ENCODE data around the gene YEATS2. TPM values are rescaled to one million over a fixed set of nuclear protein-coding genes. Genes with fewer than 3 reads are reported as not detected.

YEATS2 gene
- polyA plus RNA-seq, 1 donor, result 22.2 TPM

GRCh38 chr3:183818041-183818620 is 120.5 kb downstream of the YEATS2 start:
- no peak overlapping the region for H3K27ac ChIP-seq (ENCODE audit: low read length)
- no CpG with 5 or more reads among the region's 14 CpGs for WGBS (ENCODE audit: insufficient coverage, low lambda C conversion rate)
- no peaks in the 10 kb centered on the region for H3K4me1 ChIP-seq (ENCODE audit: control insufficient read depth, insufficient read depth, low read length)
- no peak for DNase-seq
- H3K9me3 ChIP-seq (ENCODE audit: control insufficient read depth, low read depth, low read length), result no peaks in the 10 kb centered on the region
- H3K36me3 ChIP-seq (ENCODE audit: control insufficient read depth, insufficient read depth, low read length), result peaks cover 9% of the 10 kb centered on the region
- no peaks in the 10 kb centered on the region for H3K27me3 ChIP-seq (ENCODE audit: control insufficient read depth, insufficient read depth, low read length)
- no peak overlapping the region for H3K4me3 ChIP-seq (ENCODE audit: low read length)

DNA sequence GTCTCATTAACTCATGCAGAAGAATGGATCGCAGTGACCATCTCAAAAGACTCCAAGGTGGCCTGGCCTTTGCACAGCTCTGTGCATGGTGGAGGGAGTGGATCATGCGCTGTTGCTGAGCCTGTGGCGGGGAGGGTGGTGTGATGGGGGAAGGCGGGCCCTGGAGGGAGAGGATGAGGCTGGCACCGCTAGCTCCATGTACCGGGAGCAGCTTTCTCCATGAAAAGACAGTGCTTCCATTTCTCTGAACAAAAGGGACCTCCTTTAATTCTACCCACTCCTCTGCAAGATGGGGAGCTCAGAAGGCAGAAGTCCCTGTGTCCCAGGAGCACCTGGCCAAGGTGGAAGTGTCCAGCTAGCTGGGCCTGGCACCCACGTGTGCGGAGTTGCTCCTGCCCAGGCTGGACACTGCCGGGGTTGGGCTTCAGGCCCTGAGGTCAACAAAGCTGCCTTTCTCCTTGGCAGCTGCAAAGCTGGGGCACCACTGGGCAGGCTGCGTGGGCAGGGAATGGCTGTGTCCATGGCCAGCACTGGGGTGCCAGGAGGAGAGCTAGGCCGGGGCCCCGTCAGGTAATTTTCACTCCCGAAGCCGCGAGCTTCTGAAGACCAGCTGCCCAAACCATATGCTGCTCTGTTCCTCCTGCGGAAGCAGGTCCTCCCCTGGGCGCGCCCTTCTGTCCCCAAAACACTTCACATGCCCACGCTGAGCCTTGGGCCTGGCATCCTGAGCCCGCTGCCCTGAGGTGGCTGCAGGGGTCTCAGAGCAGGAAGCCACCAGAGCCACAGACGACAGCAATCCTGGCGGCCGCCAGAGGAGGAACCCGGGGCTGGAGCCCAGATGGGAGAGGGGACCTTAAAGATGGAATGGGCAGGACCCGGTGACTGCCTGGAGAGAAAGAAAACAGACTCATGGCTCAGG is 121.4 kb downstream of the YEATS2 start:
- no CpG with 5 or more reads among the region's 25 CpGs for WGBS (ENCODE audit: insufficient coverage, low lambda C conversion rate)
- Histone ChIP-seq H3K9me3 (ENCODE audit: control insufficient read depth, low read depth, low read length) (no peaks in the 10 kb centered on the region), H3K27ac (ENCODE audit: low read length) (no peak overlapping the region), H3K27me3 (ENCODE audit: control insufficient read depth, insufficient read depth, low read length) (no peaks in the 10 kb centered on the region), H3K36me3 (ENCODE audit: control insufficient read depth, insufficient read depth, low read length) (peaks cover 7% of the 10 kb centered on the region), H3K4me1 (ENCODE audit: control insufficient read depth, insufficient read depth, low read length) (no peaks in the 10 kb centered on the region), H3K4me3 (ENCODE audit: low read length) (no peak overlapping the region)
- no peak for DNase-seq

DNA sequence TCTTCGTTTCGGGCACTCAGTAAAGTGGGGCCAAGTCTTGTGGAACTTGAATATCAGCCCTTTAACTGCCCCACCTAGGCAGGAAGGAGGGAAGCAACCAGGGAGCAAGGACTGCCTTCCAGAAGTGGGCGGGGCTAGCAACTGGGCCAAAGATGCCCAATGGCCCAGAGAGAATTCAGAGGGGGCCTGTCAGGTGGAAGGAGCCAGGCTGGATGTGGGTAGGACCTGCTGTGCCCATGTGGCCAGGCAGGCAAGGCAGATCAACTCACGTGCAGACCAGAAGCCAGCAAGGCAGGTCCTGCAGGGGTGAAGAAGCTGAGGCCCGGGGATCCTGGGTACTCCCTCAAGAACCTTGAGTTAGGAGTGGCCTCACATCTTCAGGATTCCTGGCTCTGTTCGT is 122.2 kb downstream of the YEATS2 start:
- H3K9me3 ChIP-seq (ENCODE audit: control insufficient read depth, low read depth, low read length), result no peaks in the 10 kb centered on the region
- no peak overlapping the region for H3K27ac ChIP-seq (ENCODE audit: low read length)
- DNase-seq, result no peak
- H3K27me3 ChIP-seq (ENCODE audit: control insufficient read depth, insufficient read depth, low read length), result peaks cover 2% of the 10 kb centered on the region
- no peak overlapping the region for H3K4me3 ChIP-seq (ENCODE audit: low read length)
- H3K36me3 ChIP-seq (ENCODE audit: control insufficient read depth, insufficient read depth, low read length), result peaks cover 7% of the 10 kb centered on the region
- H3K4me1 ChIP-seq (ENCODE audit: control insufficient read depth, insufficient read depth, low read length), result peaks cover 3% of the 10 kb centered on the region
- no CpG with 5 or more reads among the region's 6 CpGs for WGBS (ENCODE audit: insufficient coverage, low lambda C conversion rate)

DNA sequence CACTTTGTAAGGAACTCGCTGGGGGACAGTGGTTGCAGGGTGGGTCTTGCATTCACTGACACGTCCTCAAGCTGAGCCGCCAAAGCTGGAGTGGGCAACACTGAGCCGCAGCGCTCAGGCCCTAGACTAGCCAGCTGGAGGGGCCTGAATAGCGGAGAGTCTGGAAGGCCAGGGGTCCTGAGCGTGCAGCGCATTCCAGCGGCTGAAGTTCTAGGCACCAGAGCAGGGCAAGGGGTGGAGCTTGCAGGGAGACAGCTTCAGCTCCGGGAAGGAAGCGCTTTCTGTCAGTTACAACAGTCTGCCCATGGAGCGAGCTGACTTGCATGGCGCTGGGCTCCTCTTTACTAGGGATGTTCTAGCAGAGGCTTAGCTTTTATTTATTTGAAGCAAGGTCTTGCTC is 125.0 kb downstream of the YEATS2 start:
- Histone ChIP-seq H3K9me3 (ENCODE audit: control insufficient read depth, low read depth, low read length) (no peaks in the 10 kb centered on the region), H3K4me1 (ENCODE audit: control insufficient read depth, insufficient read depth, low read length) (peaks cover 3% of the 10 kb centered on the region), H3K27me3 (ENCODE audit: control insufficient read depth, insufficient read depth, low read length) (peaks cover 2% of the 10 kb centered on the region), H3K36me3 (ENCODE audit: control insufficient read depth, insufficient read depth, low read length) (no peaks in the 10 kb centered on the region), H3K27ac (ENCODE audit: low read length) (no peak overlapping the region), H3K4me3 (ENCODE audit: low read length) (no peak overlapping the region)
- no peak for DNase-seq
- no CpG with 5 or more reads among the region's 13 CpGs for whole genome bisulfite sequencing (ENCODE audit: insufficient coverage, low lambda C conversion rate)

GRCh38 chr3:183823963-183824362 is 126.4 kb downstream of the YEATS2 start:
- Histone ChIP-seq H3K9me3 (ENCODE audit: control insufficient read depth, low read depth, low read length) (no peaks in the 10 kb centered on the region), H3K4me3 (ENCODE audit: low read length) (no peak overlapping the region), H3K27me3 (ENCODE audit: control insufficient read depth, insufficient read depth, low read length) (peaks cover 2% of the 10 kb centered on the region), H3K36me3 (ENCODE audit: control insufficient read depth, insufficient read depth, low read length) (peaks cover 8% of the 10 kb centered on the region), H3K27ac (ENCODE audit: low read length) (no peak overlapping the region), H3K4me1 (ENCODE audit: control insufficient read depth, insufficient read depth, low read length) (peaks cover 3% of the 10 kb centered on the region)
- no peak for DNase-seq
- no CpG with 5 or more reads among the region's 5 CpGs for WGBS (ENCODE audit: insufficient coverage, low lambda C conversion rate)

- peak in 1 of 2 donors; percentile 50 for DNase-seq
Measured at GRCh38 chr3:183824761-183825455, 127.3 kb downstream of the YEATS2 start.

DNA sequence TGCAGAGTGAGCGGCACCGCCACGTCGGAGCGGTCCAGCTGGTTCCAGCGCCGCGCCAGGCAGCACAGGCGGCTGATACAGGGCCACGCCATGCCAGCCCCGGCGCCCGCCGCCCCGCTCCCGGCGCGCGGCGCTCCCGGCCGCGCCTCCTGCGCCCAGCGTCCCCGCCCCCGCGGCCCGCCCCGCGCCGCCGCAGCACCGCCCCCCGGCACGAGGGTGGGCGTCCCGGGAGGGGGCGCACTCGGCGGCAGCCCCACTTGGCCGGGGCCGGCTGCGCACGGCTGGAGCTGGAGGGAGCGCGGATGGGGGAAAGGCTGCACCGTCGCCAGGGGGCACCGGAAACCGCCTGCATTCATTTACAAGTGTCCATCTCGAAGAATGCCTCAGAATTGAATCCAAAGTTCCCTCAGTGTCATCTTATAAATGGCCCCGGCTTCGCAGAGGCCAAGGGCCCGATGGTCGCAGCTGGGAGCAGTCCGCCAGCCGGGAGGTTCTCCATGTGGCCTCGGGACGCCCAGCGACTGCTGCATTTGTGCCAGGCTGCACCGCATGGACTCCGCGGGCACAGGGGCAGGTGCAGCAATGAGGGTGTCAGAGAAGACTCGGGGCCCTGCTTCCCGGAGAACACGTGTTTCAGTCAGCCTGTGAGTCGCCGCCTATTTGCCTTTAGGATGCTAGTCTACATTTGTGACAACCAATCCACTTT is 128.0 kb downstream of the YEATS2 start, which contains the start of gene MAP6D1:
MAP6D1 (minus strand) TSS at position 122 of the 706 bp plus-strand sequence; CDS start at position 92, 30 bp downstream.
- peaks cover 22% of the 10 kb centered on the region for H3K36me3 ChIP-seq (ENCODE audit: control insufficient read depth, insufficient read depth, low read length)
- WGBS (ENCODE audit: insufficient coverage, low lambda C conversion rate), result no CpG with 5 or more reads among the region's 69 CpGs
- H3K27ac ChIP-seq (ENCODE audit: low read length), result no peak within 1 kb of the TSS
- peak; percentile 25 to 71 for DNase-seq
- no peaks in the 10 kb centered on the region for H3K9me3 ChIP-seq (ENCODE audit: control insufficient read depth, low read depth, low read length)
- H3K4me3 ChIP-seq (ENCODE audit: low read length), result peak within 1 kb of the TSS; percentile 42
- H3K27me3 ChIP-seq (ENCODE audit: control insufficient read depth, insufficient read depth, low read length), result peaks cover 2% of the 10 kb centered on the region
- peaks cover 3% of the 10 kb centered on the region for H3K4me1 ChIP-seq (ENCODE audit: control insufficient read depth, insufficient read depth, low read length)

More at GRCh38 chr3:183824761-183825455, 127.3 kb downstream of the YEATS2 start:
- Histone ChIP-seq H3K27me3 (ENCODE audit: control insufficient read depth, insufficient read depth, low read length) (peaks cover 2% of the 10 kb centered on the region), H3K27ac (ENCODE audit: low read length) (no peak overlapping the region), H3K36me3 (ENCODE audit: control insufficient read depth, insufficient read depth, low read length) (peaks cover 16% of the 10 kb centered on the region), H3K9me3 (ENCODE audit: control insufficient read depth, low read depth, low read length) (no peaks in the 10 kb centered on the region), H3K4me3 (ENCODE audit: low read length) (peak overlapping the region; percentile 42), H3K4me1 (ENCODE audit: control insufficient read depth, insufficient read depth, low read length) (peaks cover 3% of the 10 kb centered on the region)
- WGBS (ENCODE audit: insufficient coverage, low lambda C conversion rate), result no CpG with 5 or more reads among the region's 88 CpGs

DNA sequence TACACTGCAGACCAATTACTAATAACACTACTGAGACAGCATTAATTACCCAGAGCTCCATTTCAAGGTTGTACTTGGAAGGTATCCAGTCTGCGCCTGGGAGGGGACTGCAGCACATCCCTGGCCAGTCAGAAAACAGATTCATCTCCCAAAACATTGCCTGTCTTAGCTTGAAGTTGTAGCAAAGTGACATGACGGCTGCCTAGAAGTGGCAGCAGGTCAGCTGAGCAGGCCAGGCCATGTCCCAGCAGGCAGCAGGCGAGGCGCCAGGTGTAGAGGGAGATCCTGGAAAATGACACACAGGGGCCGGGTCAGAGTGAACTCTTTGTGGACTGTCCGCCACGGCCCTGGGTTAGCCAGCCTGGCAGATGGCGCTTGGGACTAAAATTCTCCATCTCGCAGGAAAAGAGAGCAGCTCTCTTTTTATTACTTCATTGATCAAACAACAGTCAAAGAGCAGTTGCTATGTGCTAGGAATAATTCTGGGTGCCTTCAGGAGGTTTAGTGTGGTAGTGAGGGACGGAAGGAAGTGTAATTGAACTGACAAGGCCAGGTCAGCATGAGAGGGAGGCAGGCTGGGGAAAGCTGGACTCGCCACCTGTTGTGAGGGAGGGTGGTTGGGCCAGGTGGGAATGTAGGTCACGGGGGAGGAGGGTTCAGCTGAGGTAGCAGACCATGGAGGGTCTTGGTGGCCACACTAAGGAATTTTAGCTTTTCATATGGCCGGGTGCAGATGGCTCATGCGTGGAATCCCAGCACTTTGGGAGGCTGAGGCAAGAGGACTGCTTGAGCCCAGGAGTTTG is 129.1 kb downstream of the YEATS2 start:
- no CpG with 5 or more reads among the region's 14 CpGs for WGBS (ENCODE audit: insufficient coverage, low lambda C conversion rate)
- no peak overlapping the region for H3K4me3 ChIP-seq (ENCODE audit: low read length)
- no peak overlapping the region for H3K27ac ChIP-seq (ENCODE audit: low read length)
- peaks cover 2% of the 10 kb centered on the region for H3K27me3 ChIP-seq (ENCODE audit: control insufficient read depth, insufficient read depth, low read length)
- peaks cover 3% of the 10 kb centered on the region for H3K4me1 ChIP-seq (ENCODE audit: control insufficient read depth, insufficient read depth, low read length)
- H3K36me3 ChIP-seq (ENCODE audit: control insufficient read depth, insufficient read depth, low read length), result peaks cover 22% of the 10 kb centered on the region
- DNase-seq, result no peak
- no peaks in the 10 kb centered on the region for H3K9me3 ChIP-seq (ENCODE audit: control insufficient read depth, low read depth, low read length)

- no peak overlapping the region for H3K27ac ChIP-seq (ENCODE audit: low read length)
- DNase-seq, result no peak
- H3K36me3 ChIP-seq (ENCODE audit: control insufficient read depth, insufficient read depth, low read length), result peaks cover 27% of the 10 kb centered on the region
- no CpG with 5 or more reads among the region's 14 CpGs for WGBS (ENCODE audit: insufficient coverage, low lambda C conversion rate)
- H3K4me1 ChIP-seq (ENCODE audit: control insufficient read depth, insufficient read depth, low read length), result peaks cover 3% of the 10 kb centered on the region
- H3K4me3 ChIP-seq (ENCODE audit: low read length), result no peak overlapping the region
- no peaks in the 10 kb centered on the region for H3K9me3 ChIP-seq (ENCODE audit: control insufficient read depth, low read depth, low read length)
- H3K27me3 ChIP-seq (ENCODE audit: control insufficient read depth, insufficient read depth, low read length), result peaks cover 2% of the 10 kb centered on the region
Measured at GRCh38 chr3:183827809-183828537, 130.4 kb downstream of the YEATS2 start.
